Activated T-helper 1 cell treated with anti-CD3 and anti-CD28 coated beads, Interleukin-2, amount 50 U/mL, for 16 hours (primary cell): ENCODE measurements around the gene SMIM9.

Experiments used
- DNase-seq, 2 donors: peaks; one replicate each; pipeline ENCODE4 v3.0.0-alpha.2; 2020; ENCODE audit warnings: low read depth in 1 of 2, low spot score in 1 of 2

Gene SMIM9

DNA sequence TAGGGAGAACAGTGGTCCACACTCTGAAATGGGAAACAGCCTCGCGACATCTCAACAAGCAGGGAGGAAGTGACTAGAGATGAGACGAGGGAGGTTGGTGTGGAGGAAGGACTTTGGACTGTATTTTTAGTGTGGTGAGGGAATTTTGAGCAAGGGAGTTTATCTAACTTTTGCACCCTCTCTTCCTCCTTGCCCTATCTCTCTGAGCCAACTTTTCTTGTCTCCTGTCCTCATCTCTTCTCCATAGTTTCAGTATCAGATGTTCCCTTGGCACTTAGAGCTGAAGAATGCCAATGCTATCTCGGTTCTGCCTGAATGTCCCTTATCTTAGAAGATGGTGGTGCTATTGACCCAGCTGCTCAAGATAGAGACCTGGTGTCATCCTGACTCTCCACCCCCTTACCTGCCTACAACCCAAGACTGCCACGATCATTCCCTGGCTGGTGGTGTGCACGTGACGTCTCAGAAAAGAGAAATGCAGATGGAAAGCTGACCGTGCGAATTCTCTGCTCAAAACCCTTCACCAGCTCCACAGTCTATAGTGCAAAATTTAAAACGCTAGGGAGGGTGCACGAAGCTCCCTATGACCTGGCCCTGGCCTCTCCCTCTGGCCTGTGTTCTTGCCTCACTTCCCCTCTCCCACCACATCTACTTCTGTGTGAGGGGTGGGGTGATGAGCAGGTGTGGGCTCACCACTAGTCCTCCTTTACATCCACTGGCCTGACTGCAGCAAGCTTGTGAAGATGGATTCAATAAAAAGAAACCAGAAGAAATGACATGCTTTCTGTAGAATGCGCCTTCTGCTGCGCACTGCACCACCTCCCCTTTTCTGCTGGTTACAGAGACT lies 50.1 kb downstream of the SMIM9 start:
- DNase-seq, result no peak

DNA sequence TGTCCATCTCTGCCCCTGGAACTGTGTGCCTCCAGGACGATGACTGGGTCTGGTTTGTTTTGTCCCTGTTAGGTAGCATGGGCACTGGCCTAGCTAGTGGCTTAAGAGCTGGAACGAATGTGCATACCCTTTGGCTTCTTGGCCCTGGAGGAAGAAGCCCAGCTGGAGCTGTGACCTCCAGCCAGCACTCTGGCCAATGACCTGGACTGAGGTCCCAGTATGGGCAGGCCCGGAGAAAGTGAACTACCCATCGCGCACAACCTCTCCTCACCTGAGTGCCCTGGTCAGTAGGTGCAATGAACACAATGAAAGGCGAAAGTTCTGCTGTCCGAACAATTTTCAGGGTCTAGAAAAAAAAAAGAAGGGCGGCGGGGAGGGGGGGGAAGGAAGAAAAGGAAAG lies 53.5 kb downstream of the SMIM9 start:
- no peak for DNase-seq

DNA sequence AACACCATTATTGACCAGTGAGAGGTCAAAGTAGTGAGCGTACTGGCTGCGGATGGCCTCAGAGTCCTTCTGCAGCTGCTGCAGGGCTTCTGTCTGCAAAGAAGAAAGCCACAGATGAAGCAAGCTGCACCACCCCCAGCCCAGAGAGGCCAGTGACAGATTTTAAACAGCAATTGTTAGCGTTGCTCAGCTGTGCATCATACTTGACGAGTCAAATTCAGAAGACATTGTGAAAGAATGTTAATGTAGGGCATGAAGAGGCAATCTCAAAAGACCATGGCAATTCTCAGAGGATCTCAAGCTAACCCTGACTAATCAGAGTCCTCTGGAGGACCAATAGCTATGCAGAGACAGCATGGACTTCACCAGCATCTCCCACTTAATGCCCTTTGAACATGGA lies 55.2 kb downstream of the SMIM9 start:
- no peak for DNase-seq

DNA sequence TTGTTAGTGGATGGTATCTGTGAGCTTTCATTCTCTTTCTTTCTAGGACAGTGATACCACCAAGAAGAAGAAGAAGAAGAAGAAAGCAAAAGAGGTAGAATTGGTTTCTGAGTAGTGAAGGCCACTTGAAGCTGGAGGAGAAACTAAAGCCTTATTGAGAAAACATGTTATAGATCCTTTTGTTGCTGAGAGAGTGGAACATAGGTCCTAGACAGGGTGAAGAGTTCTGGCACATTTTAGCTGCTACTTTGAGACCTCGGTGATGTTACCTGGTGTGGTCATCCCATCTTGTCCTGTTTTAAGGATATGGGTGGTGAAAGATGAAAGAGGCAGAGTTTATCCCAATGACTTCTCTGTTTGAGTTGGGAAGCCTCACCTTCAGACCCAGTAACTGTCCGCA lies 57.7 kb downstream of the SMIM9 start:
- no peak for DNase-seq

DNA sequence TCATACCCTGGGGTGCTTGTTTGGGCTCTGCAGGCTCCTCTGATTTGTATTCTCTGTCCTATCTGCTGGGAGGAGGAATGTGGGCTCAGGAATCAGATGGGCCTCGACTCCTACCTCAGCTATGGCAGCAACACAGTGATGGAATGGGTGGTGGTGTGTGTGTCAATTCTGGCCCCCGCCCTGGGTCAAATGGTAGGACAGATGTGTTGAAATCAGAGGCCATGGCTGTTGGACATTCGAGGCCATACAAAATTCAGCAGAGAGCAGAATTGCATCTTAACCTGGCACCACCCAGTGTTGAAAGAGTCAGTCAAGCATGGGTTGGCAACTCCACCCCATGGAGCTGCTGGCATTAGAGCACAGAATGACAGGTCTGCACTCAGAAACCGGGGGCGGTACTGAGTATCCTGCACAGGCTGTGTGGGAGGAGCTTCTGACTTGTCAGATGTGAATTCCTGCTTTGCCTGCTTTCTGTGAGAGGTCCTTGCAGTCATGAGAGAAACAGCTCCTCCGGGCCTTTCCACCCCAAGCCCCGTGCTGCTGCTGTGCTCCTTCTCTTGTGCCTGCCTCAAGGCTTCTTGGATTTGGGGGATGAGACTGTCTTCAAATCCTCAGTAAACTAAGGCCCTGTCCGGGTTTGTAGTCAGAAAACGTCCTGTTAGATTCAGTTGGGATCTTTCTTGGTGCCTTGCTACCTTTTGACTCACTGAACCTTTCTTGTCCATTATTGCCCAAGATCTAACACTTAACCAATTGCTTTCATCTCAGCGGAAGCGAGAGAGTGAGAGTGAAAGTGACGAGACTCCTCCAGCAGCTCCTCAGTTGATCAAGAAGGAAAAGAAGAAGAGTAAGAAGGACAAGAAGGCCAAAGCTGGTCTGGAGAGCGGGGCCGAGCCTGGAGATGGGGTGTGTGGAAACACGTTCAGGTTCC lies 58.8 kb downstream of the SMIM9 start:
- no peak for DNase-seq

DNA sequence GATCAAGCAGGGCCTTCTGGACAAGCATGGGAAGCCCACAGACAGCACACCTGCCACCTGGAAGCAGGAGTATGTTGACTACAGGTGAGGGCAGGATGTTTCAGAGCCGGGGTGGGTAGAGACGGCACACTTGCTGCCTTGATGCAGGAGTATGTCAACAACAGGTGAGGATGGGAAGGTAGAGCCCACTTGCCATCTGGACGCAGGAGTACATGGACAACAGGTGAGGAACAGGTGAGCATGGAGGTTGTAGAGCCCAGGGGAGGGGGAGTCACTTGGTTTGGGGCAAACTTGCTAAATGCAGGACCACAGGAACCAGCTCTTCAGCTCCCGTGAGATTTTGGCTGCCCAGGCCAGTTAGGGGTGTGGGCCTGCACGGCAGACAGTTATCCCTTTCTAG lies 59.8 kb downstream of the SMIM9 start:
- DNase-seq, result no peak
